GM12878 (cell line): ENCODE data around the gene DENND1A.

Experiments used
- CTCF ChIP-seq, 3 experiments: IDR thresholded peaks in 2 of 3; conservative IDR thresholded peaks in 1 of 3; 2 replicates each; pipeline ENCODE4 v1.5.1; 2011; ENCODE audit warnings: low read depth in 3 of 3, low read length in 3 of 3, mild to moderate bottlenecking in 3 of 3, control low read depth in 2 of 3, moderate library complexity in 2 of 3, inconsistent platforms in 1 of 3, mixed read lengths in 1 of 3; ENCODE audit not compliant: control insufficient read depth in 2 of 3, insufficient read depth in 1 of 3; ENCODE audit errors: extremely low read depth in 1 of 3
- POLR2A ChIP-seq: IDR thresholded peaks from 2 replicates; pipeline ENCODE4 v1.6.1; 2011; ENCODE audit warnings: low read depth, mild to moderate bottlenecking, low read length
- ZNF207 ChIP-seq: fragments of 450-650 bp; IDR thresholded peaks from 2 replicates; pipeline ENCODE4 v1.6.1; 2014; ENCODE audit warnings: antibody characterized with exemption, mild to moderate bottlenecking, borderline replicate concordance

DNA sequence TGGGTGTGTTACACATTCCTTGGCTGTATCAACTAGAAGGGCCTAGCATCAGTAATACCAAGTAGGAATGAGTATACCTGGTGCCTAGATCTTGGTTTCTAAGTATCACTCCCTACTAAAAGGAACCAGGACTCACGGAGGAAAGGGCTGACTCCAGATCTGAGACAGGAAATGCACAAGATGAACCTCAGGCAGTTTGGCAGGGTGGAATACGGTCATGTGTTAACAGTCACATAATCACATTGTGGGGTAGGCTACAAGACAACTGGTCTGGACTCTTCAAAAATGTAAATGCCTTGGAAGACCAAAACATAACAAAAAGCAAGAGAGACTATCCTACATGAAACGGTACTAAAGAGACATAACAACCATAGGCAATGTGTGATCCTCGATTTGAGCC, 415.2 kb downstream of the DENND1A start:
- TF ChIP-seq ZNF207 (no peak), CTCF (IDR thresholded peaks at IDR 0.05 in 2 of 3, conservative IDR thresholded peaks at IDR 0.05 in 1 of 3; ENCODE audit: control insufficient read depth in 2 of 3, extremely low read depth in 1 of 3, insufficient read depth in 1 of 3, low read depth in 3 of 3, low read length in 3 of 3) (no peak), POLR2A (no peak)
